NCI-H1105 (cell line): Measurements from ENCODE around the gene TSPEAR.
"Not testable (repeated sequence)": the region's sequence is repeated elsewhere in the genome, so short reads cannot be mapped to it uniquely, and the experiment has no call there.

Experiments used
- DNase-seq: peaks from one replicate; lab custom pipeline; 2025; lab: John Stamatoyannopoulos, UW

TSPEAR gene

DNA sequence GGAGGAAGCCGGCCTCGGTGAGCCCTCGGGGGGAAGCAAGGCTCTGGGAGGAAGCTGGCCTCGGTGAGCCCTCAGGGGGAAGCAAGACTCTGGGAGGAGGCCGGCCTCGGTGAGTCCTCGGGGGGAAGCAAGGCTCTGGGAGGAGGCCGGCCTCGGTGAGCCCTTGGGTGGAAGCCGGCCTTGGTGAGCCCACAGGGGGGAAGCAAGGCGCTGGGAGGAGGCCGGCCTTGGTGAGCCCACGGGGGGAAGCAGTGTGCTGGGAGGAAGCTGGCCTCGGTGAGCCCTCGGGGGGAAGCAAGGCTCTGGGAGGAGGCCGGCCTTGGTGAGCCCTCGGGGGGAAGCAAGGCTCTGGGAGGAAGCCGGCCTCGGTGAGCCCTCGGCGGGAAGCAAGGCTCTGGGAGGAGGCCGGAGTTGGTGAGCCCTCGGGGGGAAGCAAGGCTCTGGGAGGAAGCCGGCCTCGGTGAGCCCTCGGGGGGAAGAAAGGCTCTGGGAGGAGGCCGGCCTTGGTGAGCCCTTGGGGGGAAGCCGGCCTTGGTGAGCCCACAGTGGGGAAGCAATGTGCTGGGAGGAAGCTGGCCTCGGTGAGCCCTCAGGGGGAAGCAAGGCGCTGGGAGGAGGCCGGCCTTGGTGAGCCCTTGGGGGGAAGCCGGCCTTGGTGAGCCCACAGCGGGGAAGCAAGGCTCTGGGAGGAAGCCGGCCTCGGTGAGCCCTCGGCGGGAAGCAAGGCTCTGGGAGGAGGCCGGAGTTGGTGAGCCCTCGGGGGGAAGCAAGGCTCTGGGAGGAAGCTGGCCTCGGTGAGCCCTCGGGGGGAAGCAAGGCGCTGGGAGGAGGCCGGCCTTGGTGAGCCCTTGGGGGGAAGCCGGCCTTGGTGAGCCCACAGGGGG is 208.1 kb downstream of the TSPEAR start:
- DNase-seq: not testable (repeated sequence)

DNA sequence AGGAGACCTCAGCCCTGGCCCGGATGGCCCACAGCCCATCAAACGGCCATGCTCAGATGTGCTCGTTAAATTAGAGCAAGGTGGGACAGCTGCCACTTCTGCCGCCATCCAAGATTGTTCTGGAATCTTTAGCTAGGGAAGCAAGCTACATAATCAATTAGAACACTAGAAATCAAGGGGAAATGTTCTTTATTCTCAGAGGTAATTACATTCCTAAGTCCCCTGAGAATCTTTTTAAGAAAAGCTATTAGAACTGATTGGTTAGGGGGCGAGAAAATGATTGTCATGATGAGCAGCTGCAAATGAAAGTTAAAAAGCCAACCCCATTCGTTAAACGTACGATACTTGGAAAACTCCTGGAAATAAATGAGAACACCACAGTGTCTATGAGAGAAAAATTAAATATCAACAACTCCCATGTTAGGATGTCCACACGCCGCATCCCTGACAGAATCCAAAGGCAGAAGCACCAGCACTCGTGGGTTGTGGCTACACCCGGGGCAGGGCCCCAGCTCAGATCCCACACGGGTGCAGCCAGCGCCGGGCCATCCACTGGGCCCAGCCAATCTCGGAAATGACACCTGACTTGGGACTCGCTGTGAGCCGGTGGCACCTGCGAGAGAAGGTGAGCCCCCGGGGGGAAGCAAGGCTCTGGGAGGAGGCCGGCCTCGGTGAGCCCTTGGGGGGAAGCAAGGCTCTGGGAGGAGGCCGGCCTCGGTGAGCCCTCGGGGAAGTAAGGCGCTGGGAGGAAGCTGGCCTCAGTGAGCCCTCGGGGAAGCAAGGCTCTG is 209.0 kb downstream of the TSPEAR start:
- DNase-seq: no peak

DNA sequence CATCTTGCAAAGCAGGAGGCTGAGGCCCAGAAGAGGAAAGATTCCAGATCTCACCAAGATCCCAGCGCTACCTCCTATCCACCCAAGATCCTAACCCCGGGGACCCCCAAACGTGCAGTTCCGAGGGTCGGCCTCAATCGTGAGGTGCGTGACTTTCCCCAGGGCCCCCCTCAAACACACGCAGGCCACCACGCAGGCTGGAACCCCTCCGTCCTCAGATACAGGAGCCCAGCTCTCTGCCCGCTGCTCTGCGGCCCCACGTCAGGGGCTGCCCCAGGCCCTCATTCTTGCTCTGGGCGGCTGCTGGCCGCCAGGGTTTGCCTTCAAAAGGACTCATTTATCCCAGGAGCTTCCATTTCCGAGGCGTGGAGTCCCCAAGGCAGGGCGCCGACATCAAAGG is 211.3 kb downstream of the TSPEAR start:
- DNase-seq: no peak

- no peak for DNase-seq
These were observed 211.7 kb downstream of the TSPEAR start for GRCh38 chr21:44499631-44500030.

- DNase-seq: no peak
These were observed 212.2 kb downstream of the TSPEAR start for GRCh38 chr21:44499211-44499560.

DNA sequence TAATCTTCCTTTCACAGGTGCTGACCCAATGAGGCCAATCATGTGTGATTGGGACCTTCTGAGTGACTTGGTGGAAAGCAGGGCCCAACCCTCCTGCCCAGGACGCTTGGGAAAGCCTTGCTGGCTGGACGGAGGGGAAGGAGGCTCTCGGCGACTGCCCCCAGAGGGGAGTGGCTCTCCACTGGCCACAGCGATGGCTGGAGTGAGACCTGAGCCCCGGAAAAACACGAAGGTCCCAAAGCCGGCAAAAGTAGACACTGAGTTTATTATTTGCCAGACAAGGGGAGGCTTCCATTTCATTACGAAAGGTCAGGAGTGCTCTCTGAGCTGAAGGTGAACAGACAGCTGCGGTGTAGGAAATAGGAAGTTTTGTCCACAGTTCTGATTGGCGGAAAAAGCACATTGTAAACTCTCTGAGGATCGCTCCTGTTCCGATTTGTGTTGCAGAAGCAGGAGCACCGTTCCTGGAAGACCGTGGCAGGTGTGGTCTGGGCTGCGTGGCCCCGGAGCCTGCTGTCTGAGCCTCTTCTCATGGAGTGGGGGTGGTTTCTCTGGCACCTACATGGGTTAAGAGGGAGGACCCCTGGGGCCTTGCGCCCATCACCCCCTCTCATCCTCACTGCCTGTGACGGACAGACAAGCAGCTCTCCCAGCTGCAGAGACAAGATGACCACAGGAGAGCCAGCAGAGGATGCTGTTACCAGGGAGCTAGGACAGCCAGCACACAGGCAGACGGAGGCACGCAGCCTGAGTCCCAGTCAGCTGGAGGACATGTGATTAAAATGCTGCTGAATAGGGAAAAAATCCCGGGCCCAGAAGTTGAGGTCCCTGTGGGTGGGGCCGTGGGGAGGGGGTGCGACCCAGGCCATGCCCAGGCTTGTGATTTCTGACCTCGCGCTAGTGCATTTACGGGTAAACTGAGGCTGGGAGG is 212.8 kb downstream of the TSPEAR start:
- DNase-seq: no peak

- DNase-seq: peak; percentile 72
These were observed 213.7 kb downstream of the TSPEAR start for GRCh38 chr21:44497703-44498126.

- no peak for DNase-seq
These were observed 214.5 kb downstream of the TSPEAR start for GRCh38 chr21:44496564-44497550.

- DNase-seq: no peak
These were observed 215.5 kb downstream of the TSPEAR start for GRCh38 chr21:44495611-44496563.

- DNase-seq: no peak
These were observed 216.4 kb downstream of the TSPEAR start for GRCh38 chr21:44494956-44495355.

- DNase-seq: no peak
These were observed 217.0 kb downstream of the TSPEAR start for GRCh38 chr21:44494418-44494817.

GRCh38 chr21:44492567-44493385 is 218.6 kb downstream of the TSPEAR start:
- DNase-seq: no peak

DNA sequence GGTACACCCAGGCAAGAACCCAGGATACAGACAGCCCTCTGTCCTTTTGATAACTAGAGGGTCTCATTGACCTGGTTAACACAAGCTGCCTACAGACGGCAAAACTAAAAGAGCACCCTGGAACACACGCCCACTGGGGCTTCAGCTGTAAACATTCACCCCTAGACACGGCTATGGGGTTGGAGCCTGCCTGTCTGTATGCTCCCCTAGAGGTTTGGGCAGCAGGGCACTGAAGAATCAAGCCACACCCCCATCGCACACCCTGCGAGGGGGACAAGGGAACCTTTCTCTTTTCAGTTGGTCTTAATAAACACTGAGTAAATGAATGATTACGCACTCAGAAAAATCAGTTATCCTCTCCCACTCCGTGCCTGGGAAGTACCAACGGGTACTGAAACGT is 220.6 kb downstream of the TSPEAR start:
- no peak for DNase-seq

- DNase-seq: no peak
These were observed 221.0 kb downstream of the TSPEAR start for GRCh38 chr21:44490405-44490804.

DNA sequence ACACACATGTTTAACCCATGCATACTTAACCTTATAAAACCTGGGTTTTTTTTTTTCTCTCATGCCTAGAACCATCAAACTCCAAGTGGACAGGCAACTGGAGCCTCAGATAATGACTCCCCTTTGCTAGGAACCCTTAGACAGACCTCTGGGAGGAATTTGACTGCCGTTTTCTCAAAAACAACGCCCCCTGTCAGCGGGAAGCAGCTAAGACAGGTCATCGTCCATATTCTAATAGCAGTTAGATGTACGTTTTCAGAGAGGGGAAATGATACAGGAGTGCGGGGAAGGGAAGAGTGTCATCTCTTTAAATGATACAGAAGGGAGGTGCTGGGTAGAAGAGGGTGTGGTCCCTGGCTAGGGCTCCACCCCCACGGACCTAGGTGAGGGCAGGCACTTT is 221.4 kb downstream of the TSPEAR start:
- DNase-seq: no peak

DNA sequence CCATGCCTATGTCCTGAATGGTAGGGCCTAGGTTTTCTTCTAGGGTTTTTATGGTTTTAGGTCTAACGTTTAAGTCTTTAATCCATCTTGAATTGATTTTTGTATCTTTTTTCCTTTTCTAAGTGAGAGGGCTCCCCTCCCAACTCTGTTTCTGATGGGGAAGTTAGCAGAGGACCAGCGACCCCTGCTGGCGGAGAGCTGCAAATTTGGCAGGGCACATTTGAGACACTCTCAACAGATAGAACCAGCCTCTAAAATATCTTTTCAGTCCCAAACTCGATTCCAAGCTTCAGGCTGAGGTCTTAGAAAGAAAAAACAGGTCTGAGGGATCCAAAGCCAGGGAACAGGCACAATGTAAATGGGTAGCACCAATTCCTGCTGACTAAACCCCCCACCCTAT is 223.5 kb downstream of the TSPEAR start:
- no peak for DNase-seq

DNA sequence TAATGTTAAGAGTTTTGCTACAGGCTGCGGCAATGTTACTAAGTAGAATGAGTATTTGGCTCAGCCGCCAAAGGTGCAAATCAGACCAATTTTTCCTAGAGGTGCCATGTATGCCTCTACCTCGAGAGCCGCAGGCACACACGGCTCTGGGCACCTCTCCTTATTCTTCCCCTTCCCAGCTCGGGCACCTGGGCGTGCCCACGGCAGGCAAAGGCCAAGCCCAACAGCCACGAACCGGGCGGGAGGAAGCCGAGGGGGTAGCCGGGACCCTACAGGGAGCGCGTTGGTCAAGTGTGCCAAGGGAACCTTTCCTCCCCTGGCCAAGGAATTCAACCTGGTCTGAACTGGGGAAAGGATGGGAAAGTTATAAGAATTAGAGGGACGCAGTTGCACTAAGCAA is 225.1 kb downstream of the TSPEAR start:
- no peak for DNase-seq

DNA sequence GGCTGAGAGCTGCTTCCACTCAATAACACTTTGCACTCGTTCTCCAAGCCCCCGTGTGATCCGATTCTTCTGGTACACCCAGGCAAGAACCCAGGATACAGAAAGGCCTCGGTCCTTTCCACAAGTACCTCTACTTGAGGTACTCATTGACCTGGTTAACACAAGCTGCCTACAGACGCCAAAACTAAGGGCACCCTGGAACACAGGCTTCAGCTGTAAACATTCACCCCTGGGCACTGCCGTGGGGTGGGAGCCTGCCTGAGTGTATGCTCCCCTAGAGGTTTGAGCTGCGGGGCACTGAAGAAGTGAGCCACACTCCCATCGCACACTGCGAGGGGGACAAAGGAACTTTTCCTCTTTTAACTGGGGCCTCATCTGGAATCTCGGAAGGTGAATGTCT is 225.6 kb downstream of the TSPEAR start:
- DNase-seq: no peak

DNA sequence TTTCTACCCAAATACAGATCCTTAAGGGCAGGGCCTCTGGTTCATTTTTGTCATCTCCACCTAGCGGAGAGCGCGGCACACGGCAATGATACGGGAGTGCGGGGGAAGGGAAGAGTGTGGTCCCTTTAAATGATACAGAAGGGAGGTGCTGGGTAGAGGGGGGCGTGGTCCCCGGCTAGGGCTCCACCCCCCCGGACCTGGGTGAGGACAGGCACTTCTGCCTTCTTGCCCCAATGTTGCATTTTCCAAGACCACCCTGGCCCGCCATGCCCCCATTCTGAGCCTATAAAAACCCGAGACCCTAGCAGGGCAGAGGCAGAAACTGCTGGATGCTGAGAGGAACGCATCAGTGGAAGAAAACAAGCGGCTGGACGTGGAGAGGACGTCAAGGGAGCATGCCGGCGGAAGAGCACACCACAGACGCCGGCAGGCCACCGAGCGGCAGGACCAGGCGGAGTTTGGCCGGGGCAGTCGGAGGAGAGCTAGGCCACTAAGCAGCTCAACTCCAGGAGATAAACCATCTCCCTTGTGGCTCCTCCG is 226.0 kb downstream of the TSPEAR start:
- no peak for DNase-seq
